LNCAP (cell line): Measurements from ENCODE around the gene HPCAL1.

Source experiments
- CTCF ChIP-seq: fragments of 450-650 bp; IDR thresholded peaks from 2 replicates; pipeline ENCODE4 v1.5.1; 2017; ENCODE audit warnings: mild to moderate bottlenecking

HPCAL1 gene

GRCh38 chr2:10439971-10440370 lies 137.3 kb downstream of the HPCAL1 start:
- TF ChIP-seq CTCF = no peak

- TF ChIP-seq CTCF = no peak
Observed at GRCh38 chr2:10440736-10441135, 138.0 kb downstream of the HPCAL1 start.

DNA sequence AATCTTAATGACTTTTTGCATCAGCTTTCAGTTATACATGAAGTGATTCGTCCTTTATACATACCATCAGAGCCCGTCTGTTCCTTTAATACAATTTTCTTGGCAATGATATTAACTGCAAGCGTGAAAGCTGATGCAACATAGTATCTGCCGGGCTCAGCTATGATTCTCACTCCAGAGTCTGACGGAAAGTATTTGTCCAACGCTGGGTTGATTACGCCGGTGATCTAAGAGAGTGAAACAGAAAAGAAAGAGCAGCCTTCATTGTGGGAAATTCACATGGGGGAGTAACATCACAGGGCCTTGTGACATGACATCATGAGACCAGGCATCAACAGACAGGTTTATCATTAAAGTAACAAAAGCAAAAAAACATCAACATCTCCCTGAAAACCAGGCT lies 139.2 kb downstream of the HPCAL1 start:
- no peak for TF ChIP-seq CTCF

GRCh38 chr2:10444463-10444862 lies 141.8 kb downstream of the HPCAL1 start:
- TF ChIP-seq CTCF = no peak

DNA sequence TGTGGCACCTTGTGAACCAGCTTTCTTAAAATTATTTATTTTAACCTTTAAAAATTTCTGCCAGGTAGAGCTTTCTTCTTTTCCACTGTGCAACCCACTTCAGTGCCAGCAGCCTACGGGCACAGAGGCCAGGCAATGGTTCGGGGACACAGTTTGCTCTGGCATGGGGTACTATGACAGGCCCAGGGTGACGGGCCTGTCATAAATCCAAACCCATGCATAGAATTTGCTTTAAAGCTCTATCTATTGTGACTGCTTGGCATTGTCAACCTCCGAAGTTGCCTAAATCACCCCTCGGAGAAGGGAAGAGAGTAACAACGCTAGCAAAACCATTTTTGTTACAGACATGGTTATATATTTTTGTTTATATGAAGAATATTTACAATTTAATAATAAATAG lies 143.9 kb downstream of the HPCAL1 start:
- TF ChIP-seq CTCF = no peak

DNA sequence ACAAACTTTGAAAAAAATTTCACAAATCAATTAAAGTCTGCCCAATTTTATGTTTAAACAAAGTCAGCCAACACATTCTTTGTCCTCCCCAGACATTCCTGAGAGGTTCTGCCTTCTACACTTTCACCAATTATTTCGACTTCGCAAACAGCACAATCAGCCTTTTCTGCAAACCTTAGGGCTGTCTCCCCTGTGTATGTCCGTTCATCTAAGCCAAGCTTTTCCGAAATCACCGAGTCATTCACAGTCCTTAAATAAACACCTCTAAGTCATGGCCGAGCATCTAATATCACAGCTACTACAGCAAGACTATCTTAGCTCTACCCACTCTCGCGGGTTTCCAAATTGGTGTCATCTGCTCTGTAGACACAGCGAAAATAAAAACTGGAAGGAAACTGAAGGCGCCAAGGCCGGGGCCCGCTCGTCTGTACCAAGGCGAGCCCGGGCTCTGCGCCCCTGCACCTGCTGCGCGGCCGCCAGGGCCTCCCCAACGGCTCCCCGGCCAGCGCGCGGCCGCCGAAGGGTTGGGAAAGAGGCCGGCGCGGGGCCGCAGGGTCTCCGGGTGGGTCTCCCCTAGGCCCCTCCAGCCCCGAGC lies 144.7 kb downstream of the HPCAL1 start:
- TF ChIP-seq CTCF = no peak

GRCh38 chr2:10447895-10448575 lies 145.3 kb downstream of the HPCAL1 start, which contains the start of gene ODC1:
ODC1 (minus strand) TSS chr2:10448327; CDS start chr2:10445032, 3,295 bp downstream.
- TF ChIP-seq CTCF = no peak
